NCI-H1105 treated with DMSO at 0.1 percent for 48 hours (cell line): ENCODE measurements around the gene CPVL.

ENCODE experiments used
- DNase-seq: peaks from one replicate; lab custom pipeline; 2025; lab: John Stamatoyannopoulos, UW

Gene CPVL

DNA sequence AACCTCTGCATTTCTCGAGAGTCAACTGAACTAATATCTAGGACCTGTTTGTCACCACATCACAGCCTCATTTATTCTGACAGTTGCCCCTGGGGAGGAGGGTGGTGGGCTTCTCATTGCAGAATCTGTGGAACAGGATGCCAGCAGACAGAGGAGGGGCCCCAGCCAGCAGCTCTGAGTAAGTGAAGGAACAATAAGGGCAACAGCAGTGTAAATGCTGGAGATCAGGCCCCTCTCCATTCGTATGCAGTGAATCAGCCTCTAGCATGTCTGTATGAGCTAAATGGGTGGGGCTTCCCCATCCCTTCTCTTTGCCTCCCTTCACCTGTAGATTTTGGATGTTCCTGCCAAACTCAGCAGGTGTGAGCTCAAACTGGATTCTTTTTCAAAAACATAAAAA is 7.7 kb upstream of the CPVL start:
- no peak for DNase-seq

DNA sequence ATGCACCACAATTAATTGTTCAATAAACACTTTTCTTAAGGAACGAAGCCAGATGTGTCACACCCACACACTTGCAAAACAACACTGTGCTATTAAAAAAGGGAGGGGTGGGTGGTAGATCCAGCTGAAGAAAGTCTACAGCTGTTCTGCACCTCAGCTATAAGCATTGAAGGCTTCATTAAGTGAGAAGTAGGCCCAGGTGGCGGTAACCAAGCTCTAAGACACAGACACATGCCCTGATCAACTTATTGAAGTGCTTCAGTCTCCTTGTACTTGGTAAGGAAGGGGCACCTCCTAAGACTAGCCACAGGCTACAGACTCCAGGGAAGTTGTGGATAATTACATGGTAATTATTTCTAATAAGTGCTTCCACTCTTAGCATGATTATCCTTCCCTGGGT is 4.5 kb upstream of the CPVL start:
- peak; percentile 82 for DNase-seq

DNA sequence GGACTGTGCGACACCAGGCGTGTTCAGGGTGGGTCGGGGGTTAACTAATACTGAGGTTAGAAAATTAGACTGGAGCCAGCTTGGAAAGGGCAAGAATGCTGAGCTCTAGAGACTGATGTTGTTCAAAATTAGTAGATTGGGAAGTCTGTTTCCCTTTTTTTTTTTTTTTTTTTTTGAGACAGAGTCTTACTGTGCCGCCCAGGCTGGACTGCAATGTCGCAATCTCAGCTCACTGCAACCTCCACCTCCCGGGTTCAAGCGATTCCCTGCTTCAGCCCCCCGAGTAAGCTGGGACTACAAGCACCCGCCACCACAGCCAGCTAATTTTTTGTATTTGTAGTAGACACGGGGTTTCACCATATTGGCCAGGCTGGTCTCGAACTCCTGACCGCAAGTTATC is 2.7 kb upstream of the CPVL start:
- DNase-seq: no peak

DNA sequence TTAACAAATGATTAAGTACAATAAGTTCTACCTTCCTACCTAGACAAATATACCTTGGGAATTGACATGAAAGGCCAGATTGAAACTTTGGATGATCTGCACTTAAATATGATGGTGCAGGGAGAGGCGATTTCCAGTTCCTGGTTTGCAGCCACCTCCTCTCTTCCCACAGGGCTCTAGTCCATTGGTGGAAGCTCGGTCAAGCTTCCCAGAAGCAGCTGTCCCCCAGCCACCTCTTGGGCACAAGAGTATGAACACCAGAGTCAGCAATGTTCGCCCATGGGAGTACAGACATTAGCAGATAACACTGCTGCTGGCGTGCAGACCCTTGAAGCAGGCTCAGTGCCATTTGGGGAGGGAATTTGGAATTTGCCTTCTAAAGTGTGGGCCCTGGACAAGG is 1.5 kb upstream of the CPVL start:
- no peak for DNase-seq

DNA sequence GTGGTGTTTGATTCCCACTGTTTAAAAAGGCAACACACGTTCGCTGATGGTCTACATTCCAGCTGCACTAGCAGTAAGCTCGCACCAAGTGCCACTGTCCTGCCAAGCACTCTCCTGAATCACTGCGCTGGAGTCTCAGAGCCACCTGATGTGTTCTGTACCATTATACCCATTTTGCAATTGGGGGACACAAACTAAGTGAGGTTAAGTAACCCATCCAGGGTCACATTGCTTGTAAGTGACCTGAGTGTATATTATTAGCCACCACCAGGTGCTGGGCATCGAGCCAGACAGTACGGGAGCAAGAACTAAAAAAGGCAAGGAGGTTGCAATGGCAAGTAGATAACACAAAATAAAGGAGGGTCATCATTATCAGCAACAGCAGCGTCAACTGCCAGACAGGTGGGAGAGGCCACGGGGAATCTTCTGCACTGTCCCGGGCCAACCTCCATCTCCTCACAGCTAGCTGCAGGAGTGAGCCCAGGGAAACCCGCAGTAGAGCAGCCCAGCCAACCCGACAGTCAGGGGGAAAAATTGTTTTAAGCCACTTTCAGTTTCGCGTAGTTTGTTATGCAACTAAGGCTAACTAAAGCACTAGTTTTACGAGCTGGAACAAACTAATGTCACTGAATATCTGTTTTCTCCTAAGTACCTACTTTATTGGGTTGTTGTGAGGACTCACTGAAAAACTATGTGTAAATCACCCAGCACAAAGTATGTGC is 712 bp upstream of the CPVL start:
- DNase-seq: peak; percentile 66

DNA sequence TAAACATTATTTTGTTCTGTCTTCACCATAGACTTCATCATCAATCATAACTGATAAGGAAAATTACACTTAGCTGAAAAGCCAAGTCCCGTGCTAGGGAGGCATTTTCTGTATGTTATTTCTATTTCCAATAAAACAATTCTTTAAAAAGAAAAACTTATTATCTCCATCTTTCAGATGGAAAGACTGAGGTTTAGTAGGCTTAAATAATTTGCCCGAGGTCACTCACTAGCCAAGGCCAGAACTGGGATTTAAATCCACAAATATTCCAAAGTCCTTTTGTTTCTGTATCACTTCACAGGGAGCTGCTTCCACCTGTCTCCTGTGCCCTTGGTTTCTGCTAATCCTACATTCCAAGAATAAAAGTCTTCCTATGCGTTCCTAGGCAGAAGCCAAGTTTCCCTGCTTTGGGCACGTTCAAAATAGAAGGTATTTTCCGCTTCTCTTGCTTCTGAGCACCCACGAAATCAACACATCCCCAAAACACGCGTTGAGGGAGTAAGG is 732 bp downstream of the CPVL start:
- no peak for DNase-seq

DNA sequence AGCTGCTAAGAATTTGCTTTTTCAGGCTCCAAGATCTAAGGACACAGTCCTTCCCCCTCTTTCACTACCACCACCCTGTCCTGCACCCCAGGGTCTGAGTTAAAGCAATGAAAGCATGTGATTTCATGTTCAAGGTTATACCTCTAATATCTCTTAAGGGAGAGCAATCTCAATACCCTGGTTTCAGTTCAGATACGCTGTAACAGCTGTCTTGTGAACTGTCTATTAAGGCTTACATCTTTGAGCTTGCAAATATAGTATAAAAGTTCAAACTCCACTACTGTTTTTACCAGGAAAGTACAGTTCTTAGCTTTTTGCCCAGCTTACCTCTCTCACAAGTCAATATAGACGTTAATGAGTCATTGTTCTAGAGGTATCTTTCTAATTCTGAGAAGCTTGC is 2.6 kb downstream of the CPVL start:
- no peak for DNase-seq

DNA sequence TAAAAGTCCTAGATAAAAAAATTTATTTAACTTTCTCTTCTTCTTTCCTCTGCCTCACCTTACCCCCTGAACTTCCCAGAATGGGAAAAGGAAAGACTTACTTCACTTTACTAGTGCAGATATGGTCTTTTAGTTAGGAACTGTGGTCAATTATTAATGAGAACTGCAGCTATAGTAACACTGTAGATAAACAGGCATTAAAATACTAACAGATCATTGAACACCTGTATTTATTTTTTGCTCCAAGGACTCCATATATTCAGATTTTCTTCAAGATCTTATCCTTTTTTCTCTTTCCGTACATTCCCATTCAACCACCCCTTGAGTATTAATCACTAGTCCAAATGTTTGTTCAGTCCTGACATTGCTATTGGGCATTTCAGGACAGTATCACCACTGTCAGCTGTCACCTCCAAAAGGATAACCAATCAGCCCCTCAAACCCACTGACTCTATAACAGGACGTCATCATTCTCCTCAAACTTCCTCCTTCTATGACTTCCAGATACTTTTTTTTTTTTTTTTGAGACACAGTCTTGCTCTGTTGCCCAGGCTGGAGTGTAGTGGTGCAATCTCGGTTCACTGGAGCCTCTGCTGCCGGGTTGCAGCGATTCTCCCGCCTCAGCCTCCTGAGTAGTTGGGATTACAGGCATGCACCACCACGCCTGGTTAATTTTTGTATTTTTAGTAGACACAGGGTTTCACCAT is 4.2 kb downstream of the CPVL start:
- DNase-seq: no peak

DNA sequence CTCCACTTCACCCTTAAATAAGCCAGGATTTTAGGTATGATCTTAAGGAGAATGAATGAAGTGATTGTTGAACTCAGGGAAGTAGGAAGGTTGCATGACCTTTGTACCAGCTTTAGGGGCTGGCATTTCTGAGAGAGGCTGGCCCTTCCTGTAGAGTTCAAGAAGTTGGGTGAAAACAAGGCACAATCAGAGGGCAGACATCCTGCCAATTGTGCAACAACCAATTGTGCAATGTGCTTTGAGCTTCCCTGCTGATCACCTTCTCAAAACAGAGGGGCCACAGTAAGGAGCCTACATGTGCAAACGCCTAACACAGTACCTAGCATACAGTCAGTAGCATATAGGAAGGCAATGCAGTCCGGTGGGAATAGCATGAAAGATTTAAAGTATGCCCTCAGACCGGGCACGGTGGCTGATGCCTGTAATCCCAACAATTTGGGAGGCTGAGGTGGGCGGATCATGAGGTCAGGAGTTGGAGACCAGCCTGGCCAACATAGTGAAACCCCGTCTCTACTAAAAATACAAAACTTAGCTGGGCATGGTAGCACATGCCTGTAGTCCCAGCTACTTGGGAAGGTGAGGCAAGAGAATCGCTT is 5.4 kb downstream of the CPVL start:
- DNase-seq: no peak

DNA sequence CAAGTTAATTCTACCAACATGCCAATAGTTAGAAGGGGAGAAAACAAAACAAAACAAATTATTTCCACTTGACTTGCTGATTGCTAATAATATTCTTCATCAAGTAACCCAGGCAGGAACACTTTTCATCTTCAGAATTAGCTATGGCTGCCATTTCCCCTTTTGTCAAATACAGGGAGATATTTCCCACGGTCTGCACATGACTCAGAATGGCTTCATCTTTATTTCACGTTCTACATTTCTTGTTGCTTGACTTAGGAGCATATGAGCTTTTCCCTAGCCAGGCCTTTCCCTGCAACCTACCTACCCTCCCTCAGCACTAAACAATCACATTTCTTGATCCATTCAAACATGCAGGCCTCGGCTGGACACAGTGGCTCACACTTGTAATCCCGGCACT is 6.5 kb downstream of the CPVL start:
- no peak for DNase-seq

DNA sequence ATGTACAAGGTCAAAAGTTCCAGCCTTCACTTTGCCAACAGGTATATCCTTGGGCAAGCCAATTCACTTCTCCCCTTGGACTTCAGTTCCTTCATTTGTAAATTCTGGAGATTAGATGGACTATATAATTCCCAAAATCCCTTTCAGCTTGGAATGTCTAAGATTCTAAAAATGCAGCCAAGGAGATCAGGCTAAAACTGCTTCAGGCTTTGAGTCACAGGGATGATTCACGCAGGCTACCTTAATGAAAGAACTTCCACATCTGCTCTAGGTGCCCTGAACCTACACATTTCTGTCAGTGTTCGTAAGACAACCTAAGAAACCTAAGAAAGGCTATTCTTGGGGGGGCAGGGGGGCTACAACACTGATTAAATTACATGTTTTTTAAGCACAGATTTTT is 7.1 kb downstream of the CPVL start:
- no peak for DNase-seq

DNA sequence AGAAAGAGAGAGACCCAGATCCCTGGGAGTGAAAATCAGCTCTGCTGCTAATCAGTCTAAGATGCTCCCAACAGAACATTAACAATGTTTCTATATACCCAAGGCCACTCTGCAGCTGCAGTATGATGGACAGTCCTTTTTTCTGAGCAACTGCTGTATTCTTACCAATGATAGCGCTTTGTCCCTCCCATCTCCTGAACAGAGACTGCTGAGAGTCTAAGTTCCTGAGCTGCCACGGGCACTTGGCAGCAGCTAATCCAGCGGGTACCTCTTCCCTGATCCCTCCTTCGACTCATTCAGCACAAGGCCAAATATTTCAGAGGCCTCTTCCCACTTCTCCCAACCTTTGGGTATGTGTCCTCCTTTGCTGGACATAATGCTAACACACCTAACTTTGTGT is 7.7 kb downstream of the CPVL start:
- DNase-seq: no peak

DNA sequence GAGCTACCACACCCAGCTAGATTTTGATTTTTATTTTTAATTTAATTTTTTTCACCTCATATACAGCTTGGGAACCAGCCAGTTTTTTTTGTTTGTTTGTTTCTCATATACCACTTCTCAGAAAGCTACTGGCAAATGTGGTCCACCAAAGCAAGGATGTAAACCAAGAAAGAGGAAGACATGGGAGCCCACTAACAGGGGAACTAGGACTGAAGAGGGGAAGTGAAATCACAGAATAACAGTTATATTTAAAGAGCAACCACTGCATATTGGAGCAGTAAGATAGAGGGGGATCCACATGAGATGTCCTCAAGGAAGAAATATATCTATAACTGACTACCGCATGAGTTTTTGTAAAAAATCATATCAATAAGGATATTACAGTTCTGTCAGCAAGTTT is 10.5 kb downstream of the CPVL start:
- no peak for DNase-seq

DNA sequence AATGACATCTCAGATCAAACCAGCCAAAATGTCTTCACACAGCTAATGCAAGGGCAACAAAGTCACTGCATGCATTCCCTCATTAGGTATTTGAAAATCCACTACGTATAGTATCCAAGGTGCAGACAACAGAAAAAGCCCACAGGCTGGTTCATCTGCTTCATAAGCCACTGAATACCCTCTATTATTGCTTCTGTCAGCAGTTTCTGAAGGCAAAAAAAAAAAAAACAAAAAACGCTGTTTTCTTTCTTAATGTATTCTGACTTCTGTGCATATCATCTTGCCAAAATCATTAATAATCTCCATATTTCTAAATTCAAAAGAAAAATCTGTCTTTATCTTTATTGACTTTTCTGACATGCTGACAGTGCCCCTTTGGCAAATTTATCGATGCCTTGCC is 13.4 kb downstream of the CPVL start:
- DNase-seq: no peak

DNA sequence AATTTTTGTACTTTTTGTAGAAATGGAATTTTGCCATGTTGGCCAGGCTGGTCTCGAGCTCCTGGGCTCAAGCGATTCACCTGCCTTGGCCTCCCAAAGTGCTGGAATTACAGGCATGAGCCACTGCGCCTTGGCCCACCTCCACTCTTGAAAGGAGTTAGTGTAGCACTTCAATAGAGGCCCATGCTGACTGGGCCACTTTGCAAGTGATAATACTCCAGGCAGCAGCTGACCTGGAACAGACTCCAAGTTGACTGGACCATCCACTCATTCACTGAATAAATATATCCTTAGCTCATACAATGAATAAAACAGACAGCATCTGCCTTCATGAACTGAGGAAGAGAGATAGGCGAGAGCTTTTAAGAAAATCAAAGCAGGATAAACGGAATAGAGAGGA is 14.7 kb downstream of the CPVL start:
- no peak for DNase-seq

DNA sequence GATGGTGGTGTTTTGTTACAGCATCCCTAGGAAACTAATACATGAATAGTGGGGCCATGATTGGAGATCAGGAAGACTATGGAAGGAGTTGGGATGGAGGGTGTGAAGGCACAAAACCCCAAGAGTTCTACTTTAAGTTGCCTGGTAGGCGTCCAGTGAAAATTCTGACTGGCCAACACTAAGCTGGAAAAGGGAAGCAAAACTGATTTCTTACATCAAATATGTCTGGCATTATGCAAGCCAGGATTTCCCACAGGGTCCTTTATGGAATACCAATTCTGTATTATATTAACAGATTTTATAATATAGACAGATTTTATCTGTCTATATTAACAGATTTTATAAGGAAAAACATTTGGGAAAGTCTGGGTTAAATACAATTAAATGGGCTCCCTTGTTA is 16.2 kb downstream of the CPVL start:
- DNase-seq: no peak

DNA sequence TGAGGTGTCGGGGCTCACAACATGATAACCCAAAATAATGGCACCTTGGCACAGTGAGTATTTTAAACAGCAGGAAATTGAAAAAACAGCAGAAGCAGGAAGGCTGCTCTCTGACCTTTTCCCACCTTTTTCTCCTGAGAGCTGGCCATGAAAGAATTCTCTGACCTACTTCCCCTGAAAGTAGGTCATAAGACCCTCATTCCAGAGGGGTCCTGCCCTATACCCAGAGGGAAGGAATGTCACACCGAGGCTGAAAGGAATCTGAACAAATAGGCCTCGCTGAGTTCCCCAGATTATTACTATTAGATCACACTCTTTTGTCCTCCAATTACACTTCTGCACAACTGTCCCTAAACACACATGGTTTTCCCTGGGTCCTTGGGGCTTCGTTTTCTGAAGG is 18.8 kb downstream of the CPVL start:
- no peak for DNase-seq

DNA sequence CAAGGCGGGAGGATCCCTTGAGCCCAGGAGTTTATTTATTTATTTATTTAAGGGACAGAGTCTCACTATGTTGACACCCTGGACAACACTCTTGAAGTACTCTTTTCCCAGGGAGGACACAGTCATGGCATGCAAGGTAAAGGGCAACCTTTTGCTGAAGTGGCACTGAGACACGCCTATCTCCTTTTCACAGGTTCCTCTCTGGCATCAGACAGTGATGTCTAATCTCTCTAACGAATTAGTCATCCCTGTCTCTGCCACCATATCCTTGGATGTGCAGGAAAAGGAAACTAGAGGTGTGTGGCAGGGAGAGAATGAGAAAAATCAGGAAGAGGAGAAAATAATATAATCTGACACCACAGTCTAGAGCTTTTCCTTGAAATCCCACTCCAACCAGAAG is 19.5 kb downstream of the CPVL start:
- DNase-seq: no peak

DNA sequence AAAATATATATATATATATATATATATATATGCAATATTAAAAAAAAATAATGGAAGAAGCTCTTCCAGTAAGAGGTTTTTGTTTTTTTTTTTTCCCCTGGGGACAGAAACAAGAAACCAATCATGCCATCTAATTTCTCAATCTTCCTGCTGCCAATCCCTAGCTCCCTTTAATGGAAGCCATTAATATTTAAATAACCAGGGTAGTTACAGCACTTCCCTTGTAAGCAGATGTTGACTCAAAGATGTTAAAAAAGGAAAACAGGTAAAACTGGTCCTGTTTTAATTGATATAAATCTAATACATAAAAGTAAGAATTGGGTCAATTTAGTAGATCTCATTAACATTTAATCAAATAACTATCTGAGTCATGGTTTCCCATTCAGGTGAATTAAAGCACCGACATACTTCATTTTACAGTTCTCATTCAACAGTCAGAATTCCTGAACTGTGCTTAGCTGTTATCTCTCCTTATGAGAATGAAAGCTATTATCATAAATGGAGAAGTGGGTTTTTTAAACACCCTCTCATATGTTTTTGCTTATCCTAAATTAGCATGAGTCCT is 22.6 kb downstream of the CPVL start:
- peak; percentile 59 for DNase-seq

DNA sequence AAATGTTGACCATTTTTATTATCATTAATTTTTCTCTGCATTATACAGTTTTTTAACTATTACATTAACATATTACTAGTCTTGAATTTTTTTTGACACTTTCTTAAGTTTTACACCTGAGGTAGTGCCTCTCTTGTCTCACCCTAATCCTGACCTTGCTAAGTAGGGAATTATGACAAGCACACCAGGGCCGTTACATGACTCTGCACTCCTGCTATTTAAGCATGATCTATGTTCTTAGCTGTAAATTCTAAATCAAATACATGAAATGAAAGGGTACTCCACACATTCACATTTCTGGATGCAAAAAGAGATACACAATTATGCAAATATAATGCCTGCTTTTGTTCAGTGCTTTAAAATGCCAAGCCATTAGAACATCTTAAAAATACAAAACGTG is 23.6 kb downstream of the CPVL start:
- DNase-seq: no peak

DNA sequence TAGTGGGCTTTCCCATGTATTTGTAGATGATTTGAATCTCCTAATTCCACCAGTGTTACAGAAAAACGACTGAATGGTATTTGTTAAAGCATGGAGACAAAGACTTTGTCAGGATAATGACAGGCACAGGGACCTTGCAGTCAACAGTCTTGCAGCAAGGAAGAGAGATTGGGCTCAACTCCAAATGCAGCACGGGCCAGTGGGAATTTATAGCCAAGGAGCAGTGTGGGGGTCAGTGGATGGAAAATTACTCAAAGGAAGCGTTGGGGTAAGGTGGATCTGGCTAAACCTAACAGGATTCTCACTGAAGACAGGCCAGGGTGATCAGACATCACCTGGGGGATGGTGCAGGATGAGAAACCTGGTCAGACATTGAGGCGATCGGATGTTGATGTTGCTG is 24.3 kb downstream of the CPVL start:
- no peak for DNase-seq

DNA sequence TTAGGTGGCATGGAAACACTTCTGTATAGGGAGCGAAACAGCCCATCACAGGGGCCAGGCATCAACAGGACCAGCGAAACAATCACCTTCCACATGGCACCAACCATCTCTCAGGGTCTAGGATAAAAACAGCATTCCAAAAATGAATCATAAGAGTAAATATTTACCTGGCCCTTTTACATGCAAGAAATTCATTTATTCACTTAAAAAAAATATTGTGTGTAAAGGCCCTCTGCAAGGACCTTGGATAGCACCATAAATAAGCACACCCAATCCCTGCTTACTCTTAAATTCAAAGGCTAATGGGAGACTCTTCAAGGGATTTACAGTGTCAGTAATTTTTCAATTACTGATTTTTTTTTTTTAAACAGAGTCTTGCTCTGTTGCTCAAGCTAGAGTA is 25.4 kb downstream of the CPVL start:
- DNase-seq: no peak

DNA sequence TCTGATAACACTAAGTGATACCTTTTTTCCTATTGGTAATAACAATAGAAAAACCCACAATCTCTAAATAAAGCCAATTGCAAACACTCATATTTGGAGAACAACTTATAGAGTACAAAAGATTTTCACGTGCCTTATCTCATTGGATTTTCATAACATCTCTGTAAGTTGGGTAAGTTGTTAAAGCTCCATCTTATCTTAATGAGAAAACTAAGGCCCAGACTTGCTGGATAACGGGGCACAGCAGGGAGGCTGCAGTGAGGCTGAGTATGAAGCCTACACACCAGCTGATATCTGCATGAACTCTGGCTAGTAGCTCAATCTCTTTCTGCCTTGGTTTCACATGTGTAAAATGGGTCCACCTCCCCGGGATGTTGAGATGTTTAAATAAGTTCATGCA is 26.8 kb downstream of the CPVL start:
- DNase-seq: no peak
